ENCODE results near the gene PARD3. TPM values are rescaled to one million over a fixed set of nuclear protein-coding genes. Genes with fewer than 3 reads are reported as not detected.
"Not testable (repeated sequence)": the region's sequence is repeated elsewhere in the genome, so short reads cannot be mapped to it uniquely, and the experiment has no call there.

PARD3 gene
- total RNA-seq, 1 donor from 2014 or later: 26.0 TPM

DNA sequence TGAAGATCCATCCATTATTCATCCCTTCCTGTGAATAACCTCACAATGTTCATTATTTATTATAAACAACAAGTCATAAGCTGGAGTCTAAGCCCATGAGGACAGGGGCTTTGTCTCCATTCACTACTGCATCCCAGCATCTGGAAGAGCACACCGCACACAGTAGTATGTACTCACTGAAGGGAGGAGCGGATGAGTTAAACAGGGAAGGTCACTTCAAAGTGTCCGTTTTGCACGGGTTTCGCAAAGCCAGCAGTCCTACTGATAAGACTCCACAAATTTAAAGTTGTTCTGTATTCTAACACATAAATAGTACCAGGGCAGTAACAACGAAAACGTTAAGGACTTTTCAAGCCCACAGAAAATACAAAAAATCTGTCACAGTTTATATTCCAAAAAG is 167.9 kb downstream of the PARD3 start:
- H3K36me3 Mint-ChIP-seq (ENCODE audit: low read depth): no peaks in the 10 kb centered on the region
- no peak for DNase-seq (ENCODE audit: low spot score)
- TF ChIP-seq, protein P1, sequence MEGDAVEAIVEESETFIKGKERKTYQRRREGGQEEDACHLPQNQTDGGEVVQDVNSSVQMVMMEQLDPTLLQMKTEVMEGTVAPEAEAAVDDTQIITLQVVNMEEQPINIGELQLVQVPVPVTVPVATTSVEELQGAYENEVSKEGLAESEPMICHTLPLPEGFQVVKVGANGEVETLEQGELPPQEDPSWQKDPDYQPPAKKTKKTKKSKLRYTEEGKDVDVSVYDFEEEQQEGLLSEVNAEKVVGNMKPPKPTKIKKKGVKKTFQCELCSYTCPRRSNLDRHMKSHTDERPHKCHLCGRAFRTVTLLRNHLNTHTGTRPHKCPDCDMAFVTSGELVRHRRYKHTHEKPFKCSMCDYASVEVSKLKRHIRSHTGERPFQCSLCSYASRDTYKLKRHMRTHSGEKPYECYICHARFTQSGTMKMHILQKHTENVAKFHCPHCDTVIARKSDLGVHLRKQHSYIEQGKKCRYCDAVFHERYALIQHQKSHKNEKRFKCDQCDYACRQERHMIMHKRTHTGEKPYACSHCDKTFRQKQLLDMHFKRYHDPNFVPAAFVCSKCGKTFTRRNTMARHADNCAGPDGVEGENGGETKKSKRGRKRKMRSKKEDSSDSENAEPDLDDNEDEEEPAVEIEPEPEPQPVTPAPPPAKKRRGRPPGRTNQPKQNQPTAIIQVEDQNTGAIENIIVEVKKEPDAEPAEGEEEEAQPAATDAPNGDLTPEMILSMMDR (IDR thresholded peaks at IDR 0.05): no peak
- H3K4me3 Mint-ChIP-seq (ENCODE audit: unreplicated experiment): no peak overlapping the region
- H3K9me3 Mint-ChIP-seq (ENCODE audit: low read depth): no peaks in the 10 kb centered on the region
- H3K27me3 Mint-ChIP-seq (ENCODE audit: low read depth): no peaks in the 10 kb centered on the region
- peaks cover 8% of the 10 kb centered on the region for H3K4me1 Mint-ChIP-seq (ENCODE audit: low read depth)
- H3K27ac Mint-ChIP-seq (ENCODE audit: unreplicated experiment): no peak overlapping the region

DNA sequence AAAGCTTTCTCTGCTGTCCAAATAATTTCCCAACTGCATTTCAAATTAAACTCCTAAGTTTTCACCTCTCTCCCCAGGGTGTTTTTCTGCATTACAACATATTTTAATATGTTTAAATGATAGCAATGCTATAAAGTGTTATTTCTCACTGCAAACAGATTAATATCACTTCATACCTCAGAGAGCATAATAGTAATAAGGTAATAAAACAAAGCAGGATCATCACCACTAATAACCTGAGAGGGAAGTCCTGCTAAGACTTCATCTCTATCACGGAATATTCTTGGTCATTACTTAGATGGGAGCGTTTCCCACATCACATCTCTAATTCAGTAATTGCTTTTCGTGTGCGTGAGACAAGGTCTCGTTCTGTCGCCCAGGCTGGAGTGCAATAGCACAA is 168.8 kb downstream of the PARD3 start:
- no peaks in the 10 kb centered on the region for H3K36me3 Mint-ChIP-seq (ENCODE audit: low read depth)
- TF ChIP-seq, protein P1 (IDR thresholded peaks at IDR 0.05): no peak
- H3K9me3 Mint-ChIP-seq (ENCODE audit: low read depth): no peaks in the 10 kb centered on the region
- no peak overlapping the region for H3K4me3 Mint-ChIP-seq (ENCODE audit: unreplicated experiment)
- H3K4me1 Mint-ChIP-seq (ENCODE audit: low read depth): peaks cover 10% of the 10 kb centered on the region
- H3K27ac Mint-ChIP-seq (ENCODE audit: unreplicated experiment): no peak overlapping the region
- no peaks in the 10 kb centered on the region for H3K27me3 Mint-ChIP-seq (ENCODE audit: low read depth)
- DNase-seq (ENCODE audit: low spot score): no peak

DNA sequence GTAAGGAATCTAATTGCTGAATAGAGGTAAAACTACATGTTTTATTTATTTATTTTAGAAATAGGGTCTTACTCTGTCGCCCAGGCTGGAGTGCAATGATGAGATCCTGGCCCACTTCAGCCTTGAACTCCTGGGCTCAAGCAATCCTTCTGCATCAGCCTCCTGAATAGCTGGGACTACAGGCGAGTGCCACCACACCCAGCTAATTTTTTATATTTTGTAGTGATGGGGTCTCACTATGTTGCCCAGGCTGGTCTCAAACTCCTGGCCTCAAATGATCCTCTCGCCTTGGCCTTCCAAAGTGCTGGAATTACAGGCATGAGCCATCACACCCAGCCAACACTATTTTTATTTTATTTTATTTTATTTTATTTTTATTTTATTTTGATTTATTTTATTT is 170.3 kb downstream of the PARD3 start:
- H3K9me3 Mint-ChIP-seq (ENCODE audit: low read depth); H3K36me3 Mint-ChIP-seq (ENCODE audit: low read depth); H3K27ac Mint-ChIP-seq (ENCODE audit: unreplicated experiment); DNase-seq (ENCODE audit: low spot score); H3K4me1 Mint-ChIP-seq (ENCODE audit: low read depth); H3K4me3 Mint-ChIP-seq (ENCODE audit: unreplicated experiment); H3K27me3 Mint-ChIP-seq (ENCODE audit: low read depth): not testable (repeated sequence)

DNA sequence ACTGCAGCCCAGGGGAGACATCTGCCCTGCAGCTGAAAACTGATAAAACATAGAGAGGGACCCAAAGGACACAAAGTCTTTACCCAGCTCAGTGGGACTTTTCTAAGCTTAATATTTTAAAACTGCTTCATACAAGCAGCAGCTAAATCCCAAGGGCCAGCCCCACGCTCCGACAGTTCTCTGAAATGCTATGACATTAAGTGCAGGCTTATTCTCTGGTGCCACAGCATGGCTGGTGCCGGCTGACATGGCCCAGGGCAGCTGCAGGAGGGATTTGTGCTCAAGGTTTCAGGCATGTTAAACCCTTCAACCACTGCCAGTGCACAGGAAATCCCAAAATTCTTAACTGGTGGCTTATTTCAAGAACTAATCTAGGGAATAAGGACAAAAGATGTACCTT is 170.9 kb downstream of the PARD3 start:
- Mint-ChIP-seq H3K9me3 (ENCODE audit: low read depth) (no peaks in the 10 kb centered on the region), H3K27ac (ENCODE audit: unreplicated experiment) (no peak overlapping the region), H3K36me3 (ENCODE audit: low read depth) (no peaks in the 10 kb centered on the region), H3K4me1 (ENCODE audit: low read depth) (peaks cover 4% of the 10 kb centered on the region), H3K27me3 (ENCODE audit: low read depth) (no peaks in the 10 kb centered on the region), H3K4me3 (ENCODE audit: unreplicated experiment) (no peak overlapping the region)
- DNase-seq (ENCODE audit: low spot score): no peak
- TF ChIP-seq, protein P1 (IDR thresholded peaks at IDR 0.05): no peak

DNA sequence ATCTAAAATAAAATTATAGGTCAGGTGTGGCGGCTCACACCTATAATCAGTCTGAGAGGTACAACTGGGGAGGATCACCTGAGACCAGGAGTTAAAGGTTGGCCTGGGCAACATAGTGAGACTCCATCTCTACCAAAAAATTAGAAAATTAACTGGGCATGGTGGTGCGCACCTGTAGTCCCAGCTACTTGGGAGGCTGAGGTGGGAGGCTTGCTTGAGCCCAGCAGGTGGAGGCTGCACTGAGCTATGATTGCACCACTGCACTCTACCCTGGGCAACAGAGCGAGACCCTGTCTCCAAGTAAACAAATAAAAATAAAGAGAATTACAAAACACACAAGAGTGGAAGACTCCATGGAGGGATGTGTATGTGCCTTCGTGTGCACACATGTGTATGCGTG is 171.5 kb downstream of the PARD3 start:
- H3K4me3 Mint-ChIP-seq (ENCODE audit: unreplicated experiment): no peak overlapping the region
- H3K27me3 Mint-ChIP-seq (ENCODE audit: low read depth): no peaks in the 10 kb centered on the region
- TF ChIP-seq, protein P1 (IDR thresholded peaks at IDR 0.05): no peak
- H3K27ac Mint-ChIP-seq (ENCODE audit: unreplicated experiment): no peak overlapping the region
- no peaks in the 10 kb centered on the region for H3K9me3 Mint-ChIP-seq (ENCODE audit: low read depth)
- no peaks in the 10 kb centered on the region for H3K36me3 Mint-ChIP-seq (ENCODE audit: low read depth)
- no peak for DNase-seq (ENCODE audit: low spot score)
- H3K4me1 Mint-ChIP-seq (ENCODE audit: low read depth): peaks cover 8% of the 10 kb centered on the region

DNA sequence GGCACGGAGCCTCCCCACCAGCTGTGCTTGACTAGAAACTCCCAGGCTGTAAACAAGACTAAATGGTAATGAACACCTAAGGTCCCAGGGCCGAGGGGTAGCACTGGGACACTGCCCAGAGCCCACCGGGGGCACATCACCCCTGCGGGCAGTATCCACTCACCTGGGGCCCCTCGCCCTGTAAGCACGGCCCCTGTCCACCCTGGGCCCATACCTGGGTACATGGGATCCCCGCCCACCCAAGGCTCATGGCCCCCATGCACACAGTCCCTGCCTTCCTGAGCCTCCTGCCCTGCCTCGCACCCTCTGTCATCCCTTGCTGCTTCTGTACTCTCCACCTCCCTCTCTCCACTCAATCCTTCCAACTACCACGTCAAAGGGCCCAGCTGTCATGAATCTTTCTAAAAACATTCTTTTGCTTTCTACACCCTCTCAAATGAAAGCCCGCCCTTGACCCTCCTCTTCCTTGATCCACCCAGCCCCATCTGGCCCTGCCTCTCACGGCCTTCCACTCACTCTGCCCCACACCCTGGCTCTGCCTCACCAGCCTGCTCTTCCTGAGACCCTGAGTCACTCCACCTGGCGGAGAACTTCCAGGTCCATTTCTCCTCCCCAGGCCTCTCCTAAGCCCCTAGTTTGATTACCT is 173.1 kb downstream of the PARD3 start:
- Mint-ChIP-seq H3K36me3 (ENCODE audit: low read depth) (no peaks in the 10 kb centered on the region), H3K9me3 (ENCODE audit: low read depth) (no peaks in the 10 kb centered on the region), H3K27ac (ENCODE audit: unreplicated experiment) (peak overlapping the region; percentile 28), H3K4me1 (ENCODE audit: low read depth) (peaks cover 24% of the 10 kb centered on the region), H3K4me3 (ENCODE audit: unreplicated experiment) (no peak overlapping the region), H3K27me3 (ENCODE audit: low read depth) (no peaks in the 10 kb centered on the region)
- DNase-seq (ENCODE audit: low spot score): no peak
- TF ChIP-seq, protein P1 (IDR thresholded peaks at IDR 0.05): no peak

Measured in chondrocyte (in vitro differentiated cells).